K562 (cell line): ENCODE data around the gene ZNF331. TPM values are rescaled to one million over a fixed set of nuclear protein-coding genes. Genes with fewer than 3 reads are reported as not detected.

Experiments used
- ATAC-seq: fragments of 200-7000 bp; cut with Tn5 transposase; 3 replicates; pipeline ENCODE4 v1.9.1; 2020; ENCODE audit warnings: moderate library complexity
- BruUV-seq: library from RNA; stranded (reverse); fragments of 400-500 nt; replicated peaks from 2 replicates; lab custom pipeline; 2021; lab: Mats Ljungman, UMichigan
- CTCF ChIA-PET: fragments of 300-600 bp; formaldehyde crosslinking; extraction: SDS; loops from one replicate; lab custom pipeline; 2021; ENCODE audit warnings: low intra/inter-chr PET ratio; lab: Yijun Ruan, JAX
- POLR2A ChIA-PET: fragments of 300-600, 350-650 bp; sonication (Branson Sonifier 250); formaldehyde crosslinking; extraction: SDS; loops from one replicate; lab custom pipeline; 2021; ENCODE audit warnings: antibody characterized with exemption, inconsistent platforms; lab: Yijun Ruan, JAX
- DNase-seq, 4 experiments: peaks; one replicate each; pipeline versions ENCODE4 v3.0.0 to v3.0.0-alpha.2; 2011 to 2018; ENCODE audit warnings: low spot score in 3 of 4, mixed read lengths in 3 of 4; ENCODE audit errors: extremely low read depth in 1 of 4
- FAIRE-seq: peaks from 2 replicates; lab custom pipeline; 2011; peaks lifted over from hg19 to GRCh38; lab: Jason Lieb, UNC
- H2AFZ ChIP-seq: 2 replicates; pipeline ENCODE4 v1.6.0; 2011; ENCODE audit warnings: low read depth, low read length, control low read depth, inconsistent platforms
- H3K27ac ChIP-seq: fragments of 200-600 bp; 3 replicates; pipeline ENCODE4 v1.8.0; 2011; ENCODE audit warnings: low read depth, mild to moderate bottlenecking, control low read depth, inconsistent platforms, low read length, moderate library complexity, mixed read lengths; ENCODE audit errors: extremely low read depth
- H3K27me3 ChIP-seq, 2 experiments: fragments of 300-600 bp in 1 of 2; 2 replicates in 1 of 2; 3 replicates in 1 of 2; pipeline versions ENCODE4 v1.6.0 to v1.8.0; 2011; ENCODE audit warnings: inconsistent platforms in 2 of 2, low read length in 2 of 2, mild to moderate bottlenecking in 1 of 2, mixed read lengths in 1 of 2, moderate library complexity in 1 of 2; ENCODE audit not compliant: control insufficient read depth in 2 of 2, insufficient read depth in 2 of 2
- H3K36me3 ChIP-seq: fragments of 300-600 bp; 3 replicates; pipeline ENCODE4 v1.8.0; 2011; ENCODE audit warnings: mild to moderate bottlenecking, low read length, inconsistent platforms; ENCODE audit not compliant: control insufficient read depth, insufficient read depth
- H3K4me1 ChIP-seq, 2 experiments: fragments of 200-600 bp in 1 of 2; replicated peaks in 1 of 2; 2 replicates in 1 of 2; 3 replicates in 1 of 2; pipeline versions ENCODE4 v1.5.1 to v1.8.0; 2011; ENCODE audit warnings: inconsistent platforms in 2 of 2, low read length in 2 of 2, mild to moderate bottlenecking in 1 of 2, mixed read lengths in 1 of 2, moderate library complexity in 1 of 2; ENCODE audit not compliant: control insufficient read depth in 2 of 2, insufficient read depth in 2 of 2
- H3K4me2 ChIP-seq: 2 replicates; pipeline ENCODE4 v1.6.1; 2011; ENCODE audit warnings: low read length, control low read depth, inconsistent platforms, mixed read lengths; ENCODE audit not compliant: insufficient read depth
- H3K4me3 ChIP-seq: fragments of 200-600 bp; sonication (generic), shearing (Covaris generic); 2 replicates; pipeline ENCODE4 v1.5.1; 2016; ENCODE audit warnings: control low read depth, inconsistent platforms
- H3K79me2 ChIP-seq: fragments of 200-600 bp; 3 replicates; pipeline ENCODE4 v1.8.0; 2011; ENCODE audit warnings: low read length, inconsistent platforms; ENCODE audit not compliant: control insufficient read depth, insufficient read depth
- H3K9ac ChIP-seq, 2 experiments: 2 replicates each; pipeline versions ENCODE4 v1.6.0 to v1.6.1; 2011; ENCODE audit warnings: low read depth in 2 of 2, low read length in 2 of 2, control low read depth in 1 of 2, inconsistent platforms in 1 of 2, mild to moderate bottlenecking in 1 of 2, mixed read lengths in 1 of 2; ENCODE audit not compliant: insufficient read depth in 1 of 2
- H3K9me1 ChIP-seq: one replicate; pipeline ENCODE4 v1.6.0; 2011; ENCODE audit warnings: inconsistent platforms, mild to moderate bottlenecking, low read length, moderate library complexity; ENCODE audit not compliant: control insufficient read depth, insufficient read depth
- H3K9me3 ChIP-seq: replicated peaks from 2 replicates; pipeline ENCODE4 v1.5.1; 2011; ENCODE audit warnings: low read depth, low read length, inconsistent platforms; ENCODE audit not compliant: control insufficient read depth, insufficient read depth
- H4K20me1 ChIP-seq: replicated peaks from 2 replicates; pipeline ENCODE4 v1.6.1; 2011; ENCODE audit warnings: low read length, inconsistent platforms, mixed read lengths; ENCODE audit not compliant: control insufficient read depth, insufficient read depth
- NR2C1 ChIP-seq, 2 experiments: fragments of 450-650 bp; IDR thresholded peaks; 2 replicates each; pipeline ENCODE4 v1.6.1; 2017; ENCODE audit warnings: mild to moderate bottlenecking in 2 of 2, antibody characterized with exemption in 1 of 2, inconsistent platforms in 1 of 2, missing compliant biosample characterization in 1 of 2, missing genetic modification characterization in 1 of 2
- POLR3A ChIP-seq: IDR thresholded peaks from 2 replicates; pipeline ENCODE4 v1.6.1; 2011; ENCODE audit warnings: borderline replicate concordance, mild to moderate bottlenecking, moderate library complexity; ENCODE audit not compliant: insufficient read length, insufficient read depth; ENCODE audit errors: extremely low read depth
- ZNF436 ChIP-seq: fragments of 250-450, 450-650 bp; sonication (Bioruptor Pico); formaldehyde crosslinking; IDR thresholded peaks from 2 replicates; pipeline ENCODE4 v1.7.0; 2020; ENCODE audit warnings: mild to moderate bottlenecking
- WGBS: fragments of 100-300 bp; shearing (Covaris generic); methylation state at CpG from one replicate; pipeline ENCODE4 v1.1.6; 2016; ENCODE audit warnings: low coverage, mixed read lengths; ENCODE audit not compliant: insufficient coverage; ENCODE audit errors: missing lambda C conversion rate; 5-methylcytosine and 5-hydroxymethylcytosine counted together
- in situ Hi-C: fragments of 300-500 bp; cut with MboI; formaldehyde crosslinking; loops from 4 replicates; pipeline ENCODE4 v1.15.0; 2018; ENCODE audit warnings: inconsistent platforms, mixed read lengths
- intact Hi-C: fragments of 100-400 bp; cut with micrococcal nuclease; formaldehyde crosslinking; loops from 2 replicates; pipeline ENCODE4 v1.14.2; 2022
- polyA plus RNA-seq, 8 experiments: library from polyadenylated mRNA; depleted of rRNA in 4 of 8; stranded (reverse) in 5 of 8; unstranded in 3 of 8; fragments of >200 nt; fragmentation: Nextera tagmentation in 2 of 8; fragmentation: Illumina TruSeq in 1 of 8; extraction: Ambion mirVana in 2 of 8; extraction: Trizol in 1 of 8; gene quantifications; 2 replicates each; pipeline versions ENCODE4 v1.2.1 to v1.2.3, GENCODE V29; 2011 to 2014; ENCODE audit warnings: inconsistent platforms in 1 of 8, missing spikeins in 1 of 8
- total RNA-seq, 7 experiments: library from RNA; depleted of rRNA in 6 of 7; stranded (reverse); fragments of >200 nt in 6 of 7; fragmentation: Illumina TruSeq in 2 of 7; extraction: Trizol in 2 of 7; gene quantifications; 2 replicates each; pipeline versions ENCODE4 v1.2.1 to v1.2.3, GENCODE V29; 2011 to 2021; ENCODE audit warnings: low replicate concordance in 1 of 7
- TF ChIP-seq, protein P1 (sequence below): fragments of 250-450 bp; sonication (Bioruptor Pico); IDR thresholded peaks from 2 replicates; pipeline ENCODE4 v1.5.0; 2021; ENCODE audit warnings: mild to moderate bottlenecking, moderate library complexity

The ZNF331 gene
- total and polyA plus RNA-seq, 9 of the 15 experiments (the other 6 are each of a cell fraction or from before 2014, with no cell fraction given): 0.23 to 2.7 (median 0.76) TPM

DNA sequence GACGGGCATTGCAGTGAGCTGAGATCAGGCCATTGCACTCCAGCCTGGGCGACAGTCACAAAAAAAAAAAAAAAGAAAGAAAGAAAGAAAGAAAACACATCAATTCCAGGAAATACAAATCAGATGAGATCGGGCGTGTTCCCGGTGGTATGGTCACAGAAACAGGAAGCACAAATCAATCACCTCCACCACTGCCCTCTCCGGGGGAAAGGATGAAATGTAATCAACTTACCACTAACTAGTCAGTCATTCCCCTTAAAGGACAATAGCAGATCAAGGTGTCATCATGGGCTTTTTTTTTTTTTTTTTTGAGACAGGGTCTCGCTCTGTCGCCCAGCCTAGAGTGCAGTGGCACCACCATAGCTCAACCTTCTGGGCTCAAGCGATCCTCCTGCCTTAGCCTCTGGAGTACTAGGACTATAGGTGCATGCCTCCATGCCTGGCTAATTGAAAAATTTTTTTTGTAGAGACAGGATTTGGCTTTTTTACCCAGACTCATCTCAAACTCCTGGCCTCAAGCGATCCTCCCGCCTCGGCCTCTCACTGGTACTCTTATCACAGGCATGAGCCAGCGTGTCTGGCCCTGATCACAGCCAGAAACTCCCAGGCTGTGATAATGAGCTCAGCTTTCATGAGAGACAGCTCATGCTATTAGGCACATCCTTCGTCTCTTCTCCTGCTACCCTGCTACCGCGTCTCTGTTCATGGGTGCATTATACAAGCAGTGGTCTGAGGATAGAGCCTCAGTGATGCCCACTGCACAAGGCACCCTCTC, 87.0 kb downstream of the ZNF331 start (continued):
- TF ChIP-seq, protein P1, sequence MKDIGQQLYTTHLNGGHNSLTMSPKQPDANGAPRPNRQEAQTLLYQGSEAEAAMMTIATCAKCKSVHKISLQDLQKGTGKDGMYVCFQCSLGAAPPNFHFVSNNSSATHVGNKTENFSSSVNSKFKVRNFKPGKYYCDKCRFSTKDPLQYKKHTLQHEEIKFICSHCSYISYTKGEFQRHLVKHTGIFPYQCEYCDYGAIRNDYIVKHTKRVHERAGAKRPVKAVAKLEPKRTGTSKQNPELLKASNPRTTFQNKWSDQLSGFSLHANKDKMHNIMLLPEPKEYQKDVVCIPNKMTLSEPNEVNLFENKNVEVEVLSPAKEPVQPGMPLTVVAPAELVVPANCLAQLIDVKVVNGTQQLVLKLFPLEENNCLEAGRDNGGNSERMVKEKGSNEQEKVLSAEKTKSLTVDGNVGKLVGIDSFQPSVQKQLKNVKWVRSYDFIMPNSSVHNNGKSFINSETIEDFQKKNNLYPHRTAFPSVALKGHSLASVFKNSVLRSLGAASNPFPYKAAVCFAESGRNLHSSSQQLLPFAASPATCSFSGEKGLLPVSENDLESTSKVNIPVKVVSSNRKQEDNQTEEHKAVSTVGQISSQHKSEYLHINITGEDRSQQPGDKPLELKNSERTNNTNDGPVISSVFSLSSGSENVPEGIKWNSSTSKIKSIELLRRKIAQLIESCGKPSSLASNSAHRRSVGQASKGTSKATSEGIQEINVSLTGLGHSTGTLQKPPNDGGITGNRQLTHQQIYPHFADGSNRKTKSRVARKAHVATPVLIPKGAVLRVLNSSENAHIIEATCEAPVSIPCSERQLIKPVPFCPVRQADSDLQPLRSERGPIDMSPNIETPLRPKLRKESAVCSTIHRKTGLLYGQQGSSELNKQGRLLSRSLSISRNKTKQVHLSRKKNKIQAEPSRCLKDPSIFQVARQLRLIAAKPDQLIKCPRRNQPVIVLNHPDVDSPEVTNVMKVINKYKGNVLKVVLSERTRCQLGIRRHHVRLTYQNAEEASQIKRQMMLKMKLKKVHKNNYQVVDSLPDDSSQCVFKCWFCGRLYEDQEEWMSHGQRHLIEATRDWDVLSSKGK (CRISPR knock-in tag): no peak
- TF ChIP-seq NR2C1 (IDR thresholded peaks at IDR 0.05): no peak
- no peak for TF ChIP-seq NR2C1 (tag; IDR thresholded peaks at IDR 0.05)

DNA sequence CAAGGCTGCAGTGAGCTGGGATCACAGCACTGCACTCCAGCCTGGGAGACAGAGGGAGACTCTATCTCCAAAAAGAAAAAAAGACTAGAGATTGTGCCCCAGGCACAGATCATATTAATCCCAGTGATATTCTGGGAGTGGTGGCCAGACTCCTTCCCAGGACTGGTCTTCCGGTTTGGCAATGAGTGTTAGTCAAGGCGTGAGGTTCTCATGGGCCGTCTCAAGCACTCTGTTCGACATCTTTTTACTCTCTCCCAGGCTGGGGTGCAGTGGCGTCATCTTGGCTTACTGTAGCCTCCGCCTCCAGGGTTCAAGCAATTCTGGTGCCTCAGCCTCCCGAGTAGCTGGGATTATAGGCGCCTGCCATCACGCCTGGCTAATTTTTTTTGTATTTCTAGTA, 88.5 kb downstream of the ZNF331 start:
- POLR2A ChIA-PET: no interaction called here
- Histone ChIP-seq H3K27ac (no peak overlapping the region), H3K36me3 (no peaks in the 10 kb centered on the region), H3K4me2 (no peak overlapping the region), H3K4me1 (no peaks in the 10 kb centered on the region), H3K9me3 (no peaks in the 10 kb centered on the region), H3K79me2 (no peaks in the 10 kb centered on the region), H3K4me3 (no peak overlapping the region), H3K9ac (no peak overlapping the region), H3K9me1 (no peaks in the 10 kb centered on the region), H4K20me1 (no peaks in the 10 kb centered on the region), H3K27me3 (peaks cover 0 to 26% of the 10 kb centered on the region in 2 experiments; a peak in 2 of 5 replicates), H2AFZ (no peak overlapping the region)
- DNase-seq (no peak), ATAC-seq (no peak), FAIRE-seq (no peak)
- intact Hi-C loops: no loop called here
- 0% methylated on average over 9 of the region's 9 CpGs for WGBS
- in situ Hi-C loops: no loop called here
- CTCF ChIA-PET: no interaction called here
- no peak for TF ChIP-seq ZNF436 (CRISPR knock-in tag)
- TF ChIP-seq POLR3A: no peak
- no TSS peak for BruUV-seq
